Loucy (cell line): ENCODE results near the gene ZNF837.

Experiments used
- EZH2phosphoT487 ChIP-seq: fragments of 200-600 bp; IDR thresholded peaks from 2 replicates; pipeline ENCODE4 v1.6.1; 2018; ENCODE audit warnings: antibody characterized with exemption, mild to moderate bottlenecking, moderate library complexity, borderline replicate concordance
- TF ChIP-seq, protein P1 (sequence below): fragments of 200-600 bp; sonication (generic); conservative IDR thresholded peaks from 2 replicates; pipeline ENCODE4 v1.5.1; 2014; ENCODE audit warnings: mild to moderate bottlenecking, antibody characterized with exemption, low read length

DNA sequence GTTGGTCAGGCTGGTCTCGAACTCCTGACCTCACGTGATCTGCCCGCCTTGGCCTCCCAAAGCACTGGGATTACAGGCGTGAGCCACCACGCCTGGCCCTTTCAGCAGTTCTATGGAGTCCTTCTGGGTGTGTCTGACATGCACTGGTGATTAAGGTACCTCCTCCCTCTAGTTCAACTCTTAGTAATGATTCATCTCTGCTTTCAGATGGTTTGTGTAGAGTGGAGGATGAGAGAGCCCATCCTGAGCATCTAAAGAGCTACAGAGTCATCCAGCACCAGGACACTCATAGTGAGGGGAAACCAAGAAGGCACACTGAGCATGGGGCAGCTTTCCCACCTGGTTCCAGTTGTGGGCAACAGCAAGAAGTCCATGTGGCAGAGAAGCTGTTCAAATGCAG lies 35.8 kb upstream of the ZNF837 start:
- TF ChIP-seq, protein P1, sequence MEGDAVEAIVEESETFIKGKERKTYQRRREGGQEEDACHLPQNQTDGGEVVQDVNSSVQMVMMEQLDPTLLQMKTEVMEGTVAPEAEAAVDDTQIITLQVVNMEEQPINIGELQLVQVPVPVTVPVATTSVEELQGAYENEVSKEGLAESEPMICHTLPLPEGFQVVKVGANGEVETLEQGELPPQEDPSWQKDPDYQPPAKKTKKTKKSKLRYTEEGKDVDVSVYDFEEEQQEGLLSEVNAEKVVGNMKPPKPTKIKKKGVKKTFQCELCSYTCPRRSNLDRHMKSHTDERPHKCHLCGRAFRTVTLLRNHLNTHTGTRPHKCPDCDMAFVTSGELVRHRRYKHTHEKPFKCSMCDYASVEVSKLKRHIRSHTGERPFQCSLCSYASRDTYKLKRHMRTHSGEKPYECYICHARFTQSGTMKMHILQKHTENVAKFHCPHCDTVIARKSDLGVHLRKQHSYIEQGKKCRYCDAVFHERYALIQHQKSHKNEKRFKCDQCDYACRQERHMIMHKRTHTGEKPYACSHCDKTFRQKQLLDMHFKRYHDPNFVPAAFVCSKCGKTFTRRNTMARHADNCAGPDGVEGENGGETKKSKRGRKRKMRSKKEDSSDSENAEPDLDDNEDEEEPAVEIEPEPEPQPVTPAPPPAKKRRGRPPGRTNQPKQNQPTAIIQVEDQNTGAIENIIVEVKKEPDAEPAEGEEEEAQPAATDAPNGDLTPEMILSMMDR: no peak
- no peak for TF ChIP-seq EZH2phosphoT487
